B cell (primary cell): Measurements from ENCODE around the gene MGAT2. TPM values are rescaled to one million over a fixed set of nuclear protein-coding genes. Genes with fewer than 3 reads are reported as not detected.
"Not testable (repeated sequence)": the region's sequence is repeated elsewhere in the genome, so short reads cannot be mapped to it uniquely, and the experiment has no call there.

Source experiments
- ATAC-seq: fragments of 200-7000 bp; cut with Tn5 transposase; one replicate; pipeline ENCODE4 v1.10.0; 2021; ENCODE audit warnings: low read depth, mild to moderate bottlenecking, moderate number of reproducible peaks, moderate library complexity
- CTCF ChIA-PET: fragments of 350-600 bp; sonication (Branson Sonifier 250); formaldehyde crosslinking; loops from one replicate; lab custom pipeline; 2021; ENCODE audit warnings: antibody characterized with exemption, inconsistent platforms; lab: Charles Lee
- POLR2A ChIA-PET: fragments of 350-600 bp; sonication (Branson Sonifier 250); formaldehyde crosslinking; loops from one replicate; lab custom pipeline; 2021; ENCODE audit warnings: antibody characterized with exemption; lab: Charles Lee
- DNase-seq: peaks from one replicate; pipeline ENCODE4 v3.0.0; 2013
- H2AFZ ChIP-seq: 2 replicates; pipeline ENCODE4 v1.6.1; 2012; ENCODE audit warnings: mild to moderate bottlenecking, low read depth, low read length; ENCODE audit not compliant: insufficient read depth, poor library complexity, severe bottlenecking
- H3K27ac ChIP-seq, 2 donors: 1 replicate in 1 of 2; 2 replicates in 1 of 2; pipeline ENCODE4 v1.5.1; 2012 to 2013; ENCODE audit warnings: low read length in 2 of 2, mild to moderate bottlenecking in 2 of 2, moderate library complexity in 1 of 2
- H3K27me3 ChIP-seq, 4 experiments: fragments of 200-600 bp in 1 of 4; sonication (generic) in 1 of 4; replicated peaks in 1 of 4; 1 replicate in 2 of 4; 2 replicates in 2 of 4; pipeline versions ENCODE4 v1.6.1 to v1.7.0; 2013 to 2016; ENCODE audit warnings: low read length in 3 of 4, mild to moderate bottlenecking in 2 of 4, mixed read lengths in 1 of 4, moderate library complexity in 1 of 4; ENCODE audit not compliant: insufficient read depth in 4 of 4, control insufficient read depth in 3 of 4; ENCODE audit errors: control extremely low read depth in 1 of 4
- H3K36me3 ChIP-seq, 2 experiments: replicated peaks in 1 of 2; 1 replicate in 1 of 2; 2 replicates in 1 of 2; pipeline versions ENCODE4 v1.6.1 to v1.7.1; 2013; ENCODE audit warnings: low read length in 1 of 2; ENCODE audit not compliant: insufficient read depth in 2 of 2, control insufficient read depth in 1 of 2; ENCODE audit errors: control extremely low read depth in 1 of 2, extremely low read depth in 1 of 2
- H3K4me1 ChIP-seq, 2 donors: fragments of 200-600 bp in 1 of 2; sonication (generic) in 1 of 2; 1 replicate in 1 of 2; 2 replicates in 1 of 2; pipeline versions ENCODE4 v1.5.1 to v1.6.1; 2013 to 2017; ENCODE audit warnings: low read length in 2 of 2; ENCODE audit not compliant: control insufficient read depth in 2 of 2, insufficient read depth in 2 of 2
- H3K4me2 ChIP-seq: replicated peaks from 2 replicates; pipeline ENCODE3; 2012; ENCODE audit warnings: mild to moderate bottlenecking, low read depth, low read length; ENCODE audit not compliant: poor library complexity, severe bottlenecking
- H3K4me3 ChIP-seq, 5 experiments: fragments of 200-600 bp in 1 of 5; sonication (generic) in 1 of 5; 1 replicate in 3 of 5; 2 replicates in 2 of 5; pipeline versions ENCODE4 v1.5.1 to v1.7.0; 2011 to 2016; ENCODE audit warnings: low read length in 4 of 5, mild to moderate bottlenecking in 4 of 5, low read depth in 2 of 5, control low read depth in 1 of 5, moderate library complexity in 1 of 5; ENCODE audit not compliant: insufficient read depth in 1 of 5; ENCODE audit errors: control extremely low read depth in 1 of 5, extremely low read depth in 1 of 5
- H3K79me2 ChIP-seq: fragments of 200-600 bp; sonication (generic); one replicate; pipeline ENCODE4 v1.6.0; 2016; ENCODE audit warnings: low read length; ENCODE audit not compliant: control insufficient read depth, insufficient read depth
- H3K9ac ChIP-seq: fragments of 200-600 bp; sonication (generic); 2 replicates; pipeline ENCODE4 v1.6.1; 2017; ENCODE audit warnings: mild to moderate bottlenecking, low read length, moderate library complexity
- H3K9me3 ChIP-seq, 3 donors: one replicate each; pipeline versions ENCODE4 v1.6.1 to v1.7.1; 2013; ENCODE audit warnings: low read length in 2 of 3; ENCODE audit not compliant: control insufficient read depth in 2 of 3, insufficient read depth in 1 of 3; ENCODE audit errors: control extremely low read depth in 1 of 3
- H4K20me1 ChIP-seq: 2 replicates; pipeline ENCODE4 v1.6.0; 2012; ENCODE audit warnings: mild to moderate bottlenecking, low read length; ENCODE audit not compliant: insufficient read depth, control insufficient read depth, poor library complexity, severe bottlenecking
- H3K27ac Mint-ChIP-seq: one replicate; pipeline ENCODE4 v1.8.0; 2021; ENCODE audit warnings: mixed read lengths
- H3K27me3 Mint-ChIP-seq: one replicate; pipeline ENCODE4 v1.8.0; 2021; ENCODE audit warnings: mixed read lengths
- H3K4me1 Mint-ChIP-seq: one replicate; pipeline ENCODE4 v1.8.0; 2021; ENCODE audit warnings: mixed read lengths
- H3K4me3 Mint-ChIP-seq: one replicate; pipeline ENCODE4 v1.8.0; 2021; ENCODE audit warnings: mixed read lengths
- H3K9me3 Mint-ChIP-seq: one replicate; pipeline ENCODE4 v1.8.0; 2022; ENCODE audit warnings: mixed read lengths; ENCODE audit not compliant: insufficient read depth
- EZH2 ChIP-seq: IDR thresholded peaks from 2 replicates; pipeline ENCODE4 v1.6.1; 2012; ENCODE audit warnings: borderline replicate concordance, low read depth, mild to moderate bottlenecking, moderate library complexity, low read length; ENCODE audit not compliant: insufficient read depth, poor library complexity, severe bottlenecking
- WGBS: methylation state at CpG from one replicate; pipeline ENCODE4 v1.1.5; 2013; ENCODE audit warnings: missing lambda C conversion rate; ENCODE audit not compliant: insufficient coverage; 5-methylcytosine and 5-hydroxymethylcytosine counted together
- intact Hi-C: fragments of 100-400 bp; cut with micrococcal nuclease; formaldehyde crosslinking; loops from one replicate; pipeline ENCODE4 v1.10.0; 2022
- polyA plus RNA-seq: library from polyadenylated mRNA; depleted of rRNA; stranded (reverse); fragments of >200 nt; gene quantifications from 2 replicates; pipeline ENCODE4 v1.2.3, GENCODE V29; 2012
- total RNA-seq, 2 donors: library from RNA; stranded (reverse); fragments of 120-200 nt in 1 of 2; gene quantifications; 1 replicate in 1 of 2; 2 replicates in 1 of 2; pipeline versions ENCODE4 v1.2.3 to v1.2.4, GENCODE V29; 2013 to 2022
- TF ChIP-seq, protein P1 (sequence below): fragments of 200-600 bp; IDR thresholded peaks from one replicate; pipeline ENCODE4 v1.8.0; 2022; ENCODE audit warnings: antibody characterized with exemption, mild to moderate bottlenecking

The MGAT2 gene
- total and polyA plus RNA-seq, 2 donors (not counting 1 experiment from before 2014, with no cell fraction given): 12.3 to 39.9 TPM

DNA sequence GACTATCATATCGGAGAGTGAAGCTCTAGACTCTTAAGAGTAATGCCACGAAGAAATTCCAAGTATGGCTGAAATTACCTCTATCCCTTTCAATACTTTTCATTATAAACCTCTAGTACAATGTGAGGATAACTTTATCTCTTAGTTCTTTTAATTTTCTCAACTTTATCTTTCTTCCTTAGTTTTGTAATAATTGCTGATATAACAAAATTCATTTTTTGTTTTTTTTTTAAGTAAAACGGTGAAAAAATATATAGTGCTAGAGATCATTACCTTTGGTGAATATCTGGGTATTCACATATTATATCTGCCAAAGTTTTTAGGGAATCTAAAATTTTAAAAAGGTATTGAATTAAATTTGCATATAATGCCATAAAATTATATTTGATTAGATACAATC, 33.9 kb downstream of the MGAT2 start:
- no peak overlapping the region for H2AFZ ChIP-seq
- no peaks in the 10 kb centered on the region for H3K9me3 Mint-ChIP-seq
- ATAC-seq (no peak), DNase-seq (no peak)
- TF ChIP-seq, protein P1, sequence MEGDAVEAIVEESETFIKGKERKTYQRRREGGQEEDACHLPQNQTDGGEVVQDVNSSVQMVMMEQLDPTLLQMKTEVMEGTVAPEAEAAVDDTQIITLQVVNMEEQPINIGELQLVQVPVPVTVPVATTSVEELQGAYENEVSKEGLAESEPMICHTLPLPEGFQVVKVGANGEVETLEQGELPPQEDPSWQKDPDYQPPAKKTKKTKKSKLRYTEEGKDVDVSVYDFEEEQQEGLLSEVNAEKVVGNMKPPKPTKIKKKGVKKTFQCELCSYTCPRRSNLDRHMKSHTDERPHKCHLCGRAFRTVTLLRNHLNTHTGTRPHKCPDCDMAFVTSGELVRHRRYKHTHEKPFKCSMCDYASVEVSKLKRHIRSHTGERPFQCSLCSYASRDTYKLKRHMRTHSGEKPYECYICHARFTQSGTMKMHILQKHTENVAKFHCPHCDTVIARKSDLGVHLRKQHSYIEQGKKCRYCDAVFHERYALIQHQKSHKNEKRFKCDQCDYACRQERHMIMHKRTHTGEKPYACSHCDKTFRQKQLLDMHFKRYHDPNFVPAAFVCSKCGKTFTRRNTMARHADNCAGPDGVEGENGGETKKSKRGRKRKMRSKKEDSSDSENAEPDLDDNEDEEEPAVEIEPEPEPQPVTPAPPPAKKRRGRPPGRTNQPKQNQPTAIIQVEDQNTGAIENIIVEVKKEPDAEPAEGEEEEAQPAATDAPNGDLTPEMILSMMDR: no peak
- no peak for TF ChIP-seq EZH2
- no peak overlapping the region for H3K4me2 ChIP-seq
- peaks cover 23% of the 10 kb centered on the region for H3K79me2 ChIP-seq
- WGBS: no CpG with 5 or more reads among the region's 3 CpGs
- H3K9me3 ChIP-seq: no peaks in the 10 kb centered on the region
- POLR2A ChIA-PET: no interaction called here
- H3K4me1 Mint-ChIP-seq: no peaks in the 10 kb centered on the region
- intact Hi-C loops: no loop called here
- no peaks in the 10 kb centered on the region for H3K27me3 ChIP-seq
- H3K27me3 Mint-ChIP-seq: no peaks in the 10 kb centered on the region
- CTCF ChIA-PET: interaction anchor here (1.5 kb wide), 1 partner anchor 113 kb away, joined by 3 read pairs; the partner anchor contains the start of gene KLHDC2
- H3K4me1 ChIP-seq: no peaks in the 10 kb centered on the region
- no peak overlapping the region for H3K27ac ChIP-seq
- H4K20me1 ChIP-seq: no peaks in the 10 kb centered on the region
- H3K4me3 Mint-ChIP-seq: no peak overlapping the region
- no peak overlapping the region for H3K27ac Mint-ChIP-seq
- H3K36me3 ChIP-seq: no peaks in the 10 kb centered on the region
- no peak overlapping the region for H3K4me3 ChIP-seq
- H3K9ac ChIP-seq: no peak overlapping the region

DNA sequence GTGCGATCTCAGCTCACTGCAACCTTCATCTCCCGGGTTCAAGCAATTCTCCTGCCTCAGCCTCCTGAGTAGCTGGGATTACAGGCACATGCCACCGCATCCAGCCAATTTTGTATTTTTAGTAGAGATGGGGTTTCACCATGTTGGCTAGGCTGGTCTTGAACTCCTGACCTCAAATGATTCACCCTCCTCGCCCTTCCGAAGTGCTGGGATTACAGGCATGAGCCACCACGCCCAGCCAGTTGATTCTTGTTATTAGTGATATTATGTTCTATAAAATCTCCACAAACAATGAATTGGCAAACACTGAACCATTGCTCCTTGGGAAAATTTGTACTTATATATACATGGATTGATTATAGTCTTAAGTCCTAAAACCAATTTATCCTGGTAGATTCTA, 36.9 kb downstream of the MGAT2 start:
- H3K4me3 Mint-ChIP-seq: not testable (repeated sequence)

More for the DNA sequence above, 36.9 kb downstream of the MGAT2 start:
- H3K4me2 ChIP-seq, H3K36me3 ChIP-seq, H3K27me3 ChIP-seq, H3K27ac ChIP-seq, H3K4me1 Mint-ChIP-seq, H3K9ac ChIP-seq, POLR2A ChIA-PET, H3K9me3 Mint-ChIP-seq, H3K9me3 ChIP-seq, H2AFZ ChIP-seq, H3K4me3 ChIP-seq, H3K27me3 Mint-ChIP-seq, H3K4me1 ChIP-seq, ATAC-seq, H4K20me1 ChIP-seq, H3K79me2 ChIP-seq, intact Hi-C loops, DNase-seq, H3K27ac Mint-ChIP-seq: not testable (repeated sequence)
- CTCF ChIA-PET: interaction anchor here (0.7 kb wide), 1 partner anchor 603 kb away, joined by 3 read pairs; no protein-coding TSS in a partner anchor
- 100% methylated on average over 2 of the region's 6 CpGs for WGBS
